HG03469 (cell line): ENCODE data around the gene CACNG5.

Experiments
- ATAC-seq: cut with Tn5 transposase; IDR thresholded peaks from one replicate; pipeline ENCODE4 v1.9.1; 2021; ENCODE audit warnings: mild to moderate bottlenecking, moderate library complexity, moderate number of reproducible peaks; ENCODE audit not compliant: unreplicated experiment

Gene CACNG5

GRCh38 chr17:66834919-66835454, at the start of gene CACNG5:
Gene CACNG5, plus strand, starts transcription at chr17:66835117. Its CDS starts 42,216 bp downstream, at chr17:66877333.
- no peak for ATAC-seq

GRCh38 chr17:66786107-66786506, 48.8 kb upstream of the CACNG5 start:
- no peak for ATAC-seq

- no peak for ATAC-seq
Observed at GRCh38 chr17:66787914-66788313, 47.0 kb upstream of the CACNG5 start.

- no peak for ATAC-seq
Observed at GRCh38 chr17:66789093-66789492, 45.8 kb upstream of the CACNG5 start.

GRCh38 chr17:66789961-66790437, 44.9 kb upstream of the CACNG5 start:
- no peak for ATAC-seq

- ATAC-seq: no peak
Observed at GRCh38 chr17:66790501-66791061, 44.3 kb upstream of the CACNG5 start.

- no peak for ATAC-seq
Observed at GRCh38 chr17:66791347-66791746, 43.6 kb upstream of the CACNG5 start.

GRCh38 chr17:66793814-66794213, 41.1 kb upstream of the CACNG5 start:
- no peak for ATAC-seq

GRCh38 chr17:66795486-66795885, 39.4 kb upstream of the CACNG5 start:
- no peak for ATAC-seq

- no peak for ATAC-seq
Observed at GRCh38 chr17:66799849-66800537, 34.9 kb upstream of the CACNG5 start.

GRCh38 chr17:66803474-66803951, 31.4 kb upstream of the CACNG5 start:
- ATAC-seq: no peak

- ATAC-seq: no peak
Observed at GRCh38 chr17:66805567-66805966, 29.4 kb upstream of the CACNG5 start.

GRCh38 chr17:66807182-66807581, 27.7 kb upstream of the CACNG5 start:
- no peak for ATAC-seq

- ATAC-seq: no peak
Observed at GRCh38 chr17:66809408-66809807, 25.5 kb upstream of the CACNG5 start.

- no peak for ATAC-seq
Observed at GRCh38 chr17:66810951-66811682, 23.8 kb upstream of the CACNG5 start.

GRCh38 chr17:66811683-66812054, 23.2 kb upstream of the CACNG5 start:
- ATAC-seq: no peak

GRCh38 chr17:66812571-66812970, 22.3 kb upstream of the CACNG5 start:
- no peak for ATAC-seq

- no peak for ATAC-seq
Observed at GRCh38 chr17:66813296-66813695, 21.6 kb upstream of the CACNG5 start.

GRCh38 chr17:66814026-66814425, 20.9 kb upstream of the CACNG5 start:
- no peak for ATAC-seq

GRCh38 chr17:66814570-66814969, 20.3 kb upstream of the CACNG5 start:
- no peak for ATAC-seq

- ATAC-seq: no peak
Observed at GRCh38 chr17:66817750-66818149, 17.2 kb upstream of the CACNG5 start.

- no peak for ATAC-seq
Observed at GRCh38 chr17:66819466-66819865, 15.5 kb upstream of the CACNG5 start.
